Measurements from ENCODE around the gene GRIK2. TPM values are rescaled to one million over a fixed set of nuclear protein-coding genes. Genes with fewer than 3 reads are reported as not detected.

The GRIK2 gene
- total RNA-seq, 2 donors from 2014 or later, result 1.00 to 4.5 TPM

- Mint-ChIP-seq H3K27ac (no peak overlapping the region), H3K4me3 (no peak overlapping the region)
- 17 to 46% methylated on average over 1 of the region's 1 CpG for WGBS, 2 experiments (ENCODE audit: insufficient coverage in 1 of 2, insufficient read length in 1 of 2)
Measured at GRCh38 chr6:101803136-101803535, 409.6 kb downstream of the GRIK2 start.

GRCh38 chr6:101806241-101806640, 412.7 kb downstream of the GRIK2 start:
- Mint-ChIP-seq H3K27me3 (ENCODE audit: insufficient read depth) (no peaks in the 10 kb centered on the region), H3K27ac (no peak overlapping the region), H3K4me3 (no peak overlapping the region), H3K9me3 (no peaks in the 10 kb centered on the region), H3K4me1 (peaks cover 8% of the 10 kb centered on the region), H3K36me3 (ENCODE audit: low read depth) (no peaks in the 10 kb centered on the region)
- no peak overlapping the region for H3K9ac ChIP-seq (ENCODE audit: extremely low read depth, low read length, poor library complexity, severe bottlenecking)
- no peak overlapping the region for H3K4me3 ChIP-seq (ENCODE audit: low read length)
- no peaks in the 10 kb centered on the region for H3K4me1 ChIP-seq (ENCODE audit: control insufficient read depth, insufficient read depth, low read length)
- WGBS, 2 experiments (ENCODE audit: insufficient coverage in 1 of 2, insufficient read length in 1 of 2), result 92 to 100% methylated on average over 1 of the region's 1 CpG
- no peak overlapping the region for H3K27ac ChIP-seq (ENCODE audit: low read depth, low read length)
- no peak for TF ChIP-seq CTCF (conservative IDR thresholded peaks at IDR 0.05)
- no peak for DNase-seq
- H3K36me3 ChIP-seq (ENCODE audit: control insufficient read depth, insufficient read depth, low read length), result no peaks in the 10 kb centered on the region
- H3K27me3 ChIP-seq (ENCODE audit: control insufficient read depth, insufficient read depth, low read length, poor library complexity, severe bottlenecking), result no peaks in the 10 kb centered on the region
- no peaks in the 10 kb centered on the region for H3K9me3 ChIP-seq (ENCODE audit: control insufficient read depth, low read length)

More at GRCh38 chr6:101803136-101803535, 409.6 kb downstream of the GRIK2 start:
- DNase-seq, result no peak
- Histone ChIP-seq H3K4me1 (ENCODE audit: control insufficient read depth, insufficient read depth, low read length) (no peaks in the 10 kb centered on the region), H3K9me3 (ENCODE audit: control insufficient read depth, low read length) (no peaks in the 10 kb centered on the region), H3K27me3 (ENCODE audit: control insufficient read depth, insufficient read depth, low read length, poor library complexity, severe bottlenecking) (no peaks in the 10 kb centered on the region), H3K27ac (ENCODE audit: low read depth, low read length) (no peak overlapping the region), H3K4me3 (ENCODE audit: low read length) (no peak overlapping the region), H3K9ac (ENCODE audit: extremely low read depth, low read length, poor library complexity, severe bottlenecking) (no peak overlapping the region), H3K36me3 (ENCODE audit: control insufficient read depth, insufficient read depth, low read length) (no peaks in the 10 kb centered on the region)
- Mint-ChIP-seq H3K4me1 (peaks cover 8% of the 10 kb centered on the region), H3K36me3 (ENCODE audit: low read depth) (no peaks in the 10 kb centered on the region), H3K9me3 (no peaks in the 10 kb centered on the region), H3K27me3 (ENCODE audit: insufficient read depth) (no peaks in the 10 kb centered on the region)
- TF ChIP-seq CTCF (conservative IDR thresholded peaks at IDR 0.05), result no peak

- Mint-ChIP-seq H3K4me3 (no peak overlapping the region), H3K36me3 (ENCODE audit: low read depth) (no peaks in the 10 kb centered on the region), H3K4me1 (peaks cover 8% of the 10 kb centered on the region), H3K27me3 (ENCODE audit: insufficient read depth) (no peaks in the 10 kb centered on the region), H3K27ac (no peak overlapping the region), H3K9me3 (no peaks in the 10 kb centered on the region)
- no peak overlapping the region for H3K27ac ChIP-seq (ENCODE audit: low read depth, low read length)
- H3K4me3 ChIP-seq (ENCODE audit: low read length), result no peak overlapping the region
- no peaks in the 10 kb centered on the region for H3K4me1 ChIP-seq (ENCODE audit: control insufficient read depth, insufficient read depth, low read length)
- TF ChIP-seq CTCF (conservative IDR thresholded peaks at IDR 0.05), result no peak
- no peaks in the 10 kb centered on the region for H3K9me3 ChIP-seq (ENCODE audit: control insufficient read depth, low read length)
- no peaks in the 10 kb centered on the region for H3K27me3 ChIP-seq (ENCODE audit: control insufficient read depth, insufficient read depth, low read length, poor library complexity, severe bottlenecking)
- no peak for DNase-seq
- H3K36me3 ChIP-seq (ENCODE audit: control insufficient read depth, insufficient read depth, low read length), result no peaks in the 10 kb centered on the region
- H3K9ac ChIP-seq (ENCODE audit: extremely low read depth, low read length, poor library complexity, severe bottlenecking), result no peak overlapping the region
Measured at GRCh38 chr6:101811108-101811507, 417.6 kb downstream of the GRIK2 start.

Data from endodermal cell (in vitro differentiated cells).